HCT116 (cell line): ENCODE data around the gene MED9. TPM values are rescaled to one million over a fixed set of nuclear protein-coding genes. Genes with fewer than 3 reads are reported as not detected.

ENCODE experiments used
- ATAC-seq: fragments of 200-7000 bp; cut with Tn5 transposase; 2 replicates; pipeline ENCODE4 v1.9.1; 2020; ENCODE audit warnings: mild to moderate bottlenecking, moderate library complexity
- BruUV-seq: library from RNA; stranded (reverse); fragments of 400-500 nt; replicated peaks from 2 replicates; lab custom pipeline; 2021; lab: Mats Ljungman, UMichigan
- CTCF ChIA-PET: fragments of 300-600 bp; sonication (Branson Sonifier 250); formaldehyde crosslinking; loops from one replicate; lab custom pipeline; 2021; ENCODE audit warnings: antibody characterized with exemption; lab: Charles Lee
- POLR2A ChIA-PET: fragments of 300-600, 350-600 bp; sonication (Branson Sonifier 250); formaldehyde crosslinking; loops from one replicate; lab custom pipeline; 2021; ENCODE audit warnings: antibody characterized with exemption; lab: Charles Lee
- RAD21 ChIA-PET, 2 experiments: fragments of 300-600 bp; sonication (Branson Sonifier 250); formaldehyde crosslinking; loops; one replicate each; lab custom pipeline; 2023; ENCODE audit warnings: low total read pairs in 2 of 2; ENCODE audit not compliant: uncharacterized antibody in 2 of 2, unreplicated experiment in 2 of 2, low non-redundant PET in 1 of 2; lab: Charles Lee
- DNase-seq: peaks from one replicate; pipeline ENCODE4 v3.0.0-alpha.2; 2010; ENCODE audit warnings: low read depth, low spot score
- H2AFZ ChIP-seq: fragments of 200-600 bp; shearing (Covaris generic), sonication (generic); 2 replicates; pipeline ENCODE4 v1.6.1; 2017; ENCODE audit warnings: low read depth, mixed run types, mixed read lengths, antibody characterized with exemption, low read length; ENCODE audit not compliant: poor library complexity, severe bottlenecking
- H3K27ac ChIP-seq: 2 replicates; pipeline ENCODE4 v1.5.1; 2012; ENCODE audit warnings: low read depth, low read length
- H3K27me3 ChIP-seq: fragments of 200-600 bp; sonication (generic); 2 replicates; pipeline ENCODE4 v1.6.1; 2016; ENCODE audit warnings: mixed run types, low read length, mixed read lengths; ENCODE audit not compliant: insufficient read depth
- H3K36me3 ChIP-seq, 2 experiments: fragments of 200-500 bp in 1 of 2; fragments of 200-600 bp in 1 of 2; sonication (Bioruptor generic) in 1 of 2; sonication (generic) in 1 of 2; 2 replicates each; pipeline versions ENCODE4 v1.5.1 to v1.6.1; 2014 to 2016; ENCODE audit warnings: low read length in 2 of 2, inconsistent platforms in 1 of 2, mixed read lengths in 1 of 2, mixed run types in 1 of 2; ENCODE audit not compliant: insufficient read depth in 2 of 2, control insufficient read depth in 1 of 2
- H3K4me1 ChIP-seq, 2 experiments: fragments of 200-600 bp in 1 of 2; sonication (generic) in 1 of 2; 2 replicates each; pipeline versions ENCODE4 v1.5.1 to v1.6.1; 2012 to 2017; ENCODE audit warnings: low read length in 2 of 2, inconsistent platforms in 1 of 2, mild to moderate bottlenecking in 1 of 2, mixed read lengths in 1 of 2, mixed run types in 1 of 2, moderate library complexity in 1 of 2; ENCODE audit not compliant: insufficient read depth in 2 of 2, control insufficient read depth in 1 of 2
- H3K4me2 ChIP-seq: fragments of 200-600 bp; sonication (generic); 2 replicates; pipeline ENCODE4 v1.6.1; 2017; ENCODE audit warnings: mixed run types, low read length, mixed read lengths
- H3K4me3 ChIP-seq, 2 experiments: fragments of 200-600 bp in 1 of 2; sonication (generic) in 1 of 2; replicated peaks in 1 of 2; 2 replicates each; pipeline ENCODE4 v1.5.1; 2011 to 2016; ENCODE audit warnings: low read length in 2 of 2, control low read depth in 1 of 2, low read depth in 1 of 2, mild to moderate bottlenecking in 1 of 2, mixed read lengths in 1 of 2, mixed run types in 1 of 2
- H3K79me2 ChIP-seq: fragments of 200-600 bp; sonication (generic); 2 replicates; pipeline ENCODE4 v1.6.1; 2017; ENCODE audit warnings: mild to moderate bottlenecking, mixed run types, low read length, moderate library complexity, mixed read lengths; ENCODE audit not compliant: insufficient read depth
- H3K9ac ChIP-seq: fragments of 200-600 bp; sonication (generic); 2 replicates; pipeline ENCODE4 v1.6.1; 2016; ENCODE audit warnings: low read length, mixed read lengths
- H3K9me2 ChIP-seq: fragments of 200-600 bp; sonication (generic), shearing (Covaris generic); 2 replicates; pipeline ENCODE4 v1.6.1; 2017; ENCODE audit warnings: mixed run types, mild to moderate bottlenecking, moderate library complexity; ENCODE audit not compliant: insufficient read depth
- H3K9me3 ChIP-seq, 2 experiments: fragments of 200-500 bp in 1 of 2; fragments of 200-600 bp in 1 of 2; sonication (Bioruptor generic) in 1 of 2; sonication (generic) in 1 of 2; 2 replicates each; pipeline ENCODE4 v1.6.1; 2014 to 2017; ENCODE audit warnings: low read length in 2 of 2, mixed read lengths in 2 of 2, inconsistent platforms in 1 of 2, low read depth in 1 of 2, mild to moderate bottlenecking in 1 of 2, mixed run types in 1 of 2, moderate library complexity in 1 of 2; ENCODE audit not compliant: control insufficient read depth in 1 of 2, insufficient read depth in 1 of 2
- H4K20me1 ChIP-seq: fragments of 200-600 bp; sonication (generic), shearing (Covaris generic); 2 replicates; pipeline ENCODE4 v1.6.1; 2017; ENCODE audit warnings: mixed run types, mild to moderate bottlenecking, moderate library complexity; ENCODE audit not compliant: insufficient read depth
- CTCF ChIP-seq, 3 experiments: fragments of 200-600 bp in 1 of 3; sonication (generic) in 1 of 3; IDR thresholded peaks in 2 of 3; conservative IDR thresholded peaks in 1 of 3; 2 replicates each; pipeline ENCODE4 v1.5.1; 2012 to 2017; ENCODE audit warnings: low read depth in 2 of 3, low read length in 2 of 3, antibody characterized with exemption in 1 of 3, borderline replicate concordance in 1 of 3, control low read depth in 1 of 3, mild to moderate bottlenecking in 1 of 3, mixed read lengths in 1 of 3, mixed run types in 1 of 3, moderate library complexity in 1 of 3; ENCODE audit not compliant: insufficient read depth in 1 of 3
- EGR1 ChIP-seq: IDR thresholded peaks from 2 replicates; pipeline ENCODE4 v1.6.1; 2012; ENCODE audit warnings: low read depth
- EZH2 ChIP-seq: fragments of 200-600 bp; sonication (generic); IDR thresholded peaks from 2 replicates; pipeline ENCODE4 v1.6.1; 2017; ENCODE audit warnings: antibody characterized with exemption, mixed run types
- JUND ChIP-seq: IDR thresholded peaks from 2 replicates; pipeline ENCODE4 v1.6.1; 2012
- MAX ChIP-seq: IDR thresholded peaks from 2 replicates; pipeline ENCODE4 v1.6.1; 2012
- POLR2A ChIP-seq: IDR thresholded peaks from 2 replicates; pipeline ENCODE4 v1.7.0; 2011; ENCODE audit warnings: borderline replicate concordance; ENCODE audit not compliant: insufficient read depth, insufficient read length; ENCODE audit errors: extremely low read depth
- RAD21 ChIP-seq: IDR thresholded peaks from 2 replicates; pipeline ENCODE4 v1.6.1; 2012; ENCODE audit warnings: low read depth, mild to moderate bottlenecking
- REST ChIP-seq: IDR thresholded peaks from 2 replicates; pipeline ENCODE4 v1.6.1; 2012; ENCODE audit warnings: low read depth
- SIN3A ChIP-seq: IDR thresholded peaks from 2 replicates; pipeline ENCODE4 v1.6.1; 2012; ENCODE audit warnings: low read depth
- SP1 ChIP-seq: IDR thresholded peaks from 2 replicates; pipeline ENCODE4 v1.6.1; 2012; ENCODE audit warnings: low read depth
- SRF ChIP-seq: IDR thresholded peaks from 2 replicates; pipeline ENCODE4 v1.6.1; 2012; ENCODE audit warnings: low read depth
- TCF7L2 ChIP-seq: IDR thresholded peaks from 2 replicates; pipeline ENCODE4 v1.7.0; 2011; ENCODE audit warnings: borderline replicate concordance, inconsistent platforms; ENCODE audit not compliant: insufficient read depth, insufficient read length; ENCODE audit errors: extremely low read depth
- ZBTB33 ChIP-seq: IDR thresholded peaks from 2 replicates; pipeline ENCODE4 v1.6.1; 2011; ENCODE audit warnings: mild to moderate bottlenecking, low read length, moderate library complexity; ENCODE audit not compliant: insufficient replicate concordance; ENCODE audit errors: extremely low read depth
- ZFX ChIP-seq: fragments of 450-650 bp; IDR thresholded peaks from 2 replicates; pipeline ENCODE4 v1.6.1; 2017
- intact Hi-C: fragments of 100-400 bp; cut with micrococcal nuclease; formaldehyde crosslinking; loops from 2 replicates; pipeline ENCODE4 v1.10.0; 2022
- total RNA-seq: library from RNA; stranded (reverse); gene quantifications from one replicate; pipeline ENCODE4 v1.2.1, GENCODE V29; 2021; ENCODE audit not compliant: unreplicated experiment

The MED9 gene
- total RNA-seq, 1 experiment from 2014 or later: 13.9 TPM

- no peak overlapping the region for H2AFZ ChIP-seq
- no peak overlapping the region for H3K9ac ChIP-seq
- no TSS peak for BruUV-seq
- ATAC-seq (no peak), DNase-seq (no peak)
- no peak for TF ChIP-seq JUND
- no peak for TF ChIP-seq EZH2
- no peak for TF ChIP-seq ZBTB33
- TF ChIP-seq ZFX: no peak
- TF ChIP-seq CTCF (IDR thresholded peaks at IDR 0.05 in 2 of 3, conservative IDR thresholded peaks at IDR 0.05 in 1 of 3; ENCODE audit: borderline replicate concordance in 1 of 3, insufficient read depth in 1 of 3, low read depth in 2 of 3, low read length in 2 of 3): no peak
- TF ChIP-seq POLR2A: no peak
- no peak for TF ChIP-seq MAX
- no peak for TF ChIP-seq SIN3A
- TF ChIP-seq SP1: no peak
- no peak for TF ChIP-seq TCF7L2
- no peak for TF ChIP-seq SRF
- no peak for TF ChIP-seq RAD21
- no peak for TF ChIP-seq REST
- no peak for TF ChIP-seq EGR1
- H3K27ac ChIP-seq: no peak overlapping the region
- H3K36me3 ChIP-seq: no peaks in the 10 kb centered on the region
- H3K27me3 ChIP-seq: no peaks in the 10 kb centered on the region
- ChIA-PET POLR2A (no interaction called here), RAD21 (no interaction called here), CTCF (no interaction called here)
- intact Hi-C loops: no loop called here
- H3K9me3 ChIP-seq: no peaks in the 10 kb centered on the region
- H3K4me1 ChIP-seq: no peaks in the 10 kb centered on the region
- no peak overlapping the region for H3K4me3 ChIP-seq
- no peak overlapping the region for H3K4me2 ChIP-seq
- H3K9me2 ChIP-seq: no peaks in the 10 kb centered on the region
- H3K79me2 ChIP-seq: no peaks in the 10 kb centered on the region
- no peaks in the 10 kb centered on the region for H4K20me1 ChIP-seq
Measured at GRCh38 chr17:17537311-17538099, 60.7 kb downstream of the MED9 start.
